ENCODE results near the gene THEM4. TPM values are rescaled to one million over a fixed set of nuclear protein-coding genes. Genes with fewer than 3 reads are reported as not detected.
"Not testable (repeated sequence)": the region's sequence is repeated elsewhere in the genome, so short reads cannot be mapped to it uniquely, and the experiment has no call there.

Gene THEM4
- total RNA-seq, 8 experiments from 2014 or later = 15.6 to 25.8 (median 21.8) TPM

GRCh38 chr1:151858886-151859665, 50.2 kb downstream of the THEM4 start:
- no peak overlapping the region for H3K4me3 ChIP-seq
- H3K4me1 ChIP-seq (replicated peaks in 1 of 2) = no peaks in the 10 kb centered on the region
- H3K27ac ChIP-seq = no peak overlapping the region
- ATAC-seq (replicated peaks in 6 of 8) = no peak
- in situ Hi-C loops (cut with MboI; ENCODE audit: low pct_unique_long_range_greater_than_20kb in 2 of 9, low sequenced_read_pairs in 9 of 9, unreplicated experiment in 9 of 9) = no loop called here
- WGBS, 10 experiments = 65 to 94% (median 80%) methylated on average over 1 to 5 of the region's 6 CpGs; no CpG with 5 or more reads in 2 of the 10 experiments

GRCh38 chr1:151858030-151858746, 51.1 kb downstream of the THEM4 start:
- ATAC-seq (replicated peaks in 6 of 8) = peak in 3 of 8 experiments; percentile 35 to 64 (median 45)

GRCh38 chr1:151855933-151856332, 53.4 kb downstream of the THEM4 start:
- Histone ChIP-seq H3K27ac (no peak overlapping the region), H3K4me1 (replicated peaks in 1 of 2) (no peaks in the 10 kb centered on the region), H3K4me3 (no peak overlapping the region)
- WGBS, 10 experiments = 8 to 62% (median 54%) methylated on average over 1 to 4 of the region's 4 CpGs
- in situ Hi-C loops (cut with MboI; ENCODE audit: low pct_unique_long_range_greater_than_20kb in 2 of 9, low sequenced_read_pairs in 9 of 9, unreplicated experiment in 9 of 9) = no loop called here
- ATAC-seq (replicated peaks in 6 of 8) = no peak

More at GRCh38 chr1:151858030-151858746, 51.1 kb downstream of the THEM4 start:
- H3K4me3 ChIP-seq = no peak overlapping the region
- no peaks in the 10 kb centered on the region for H3K4me1 ChIP-seq (replicated peaks in 1 of 2)
- in situ Hi-C loops (cut with MboI; ENCODE audit: low pct_unique_long_range_greater_than_20kb in 2 of 9, low sequenced_read_pairs in 9 of 9, unreplicated experiment in 9 of 9) = no loop called here
- WGBS, 10 experiments = 41 to 100% (median 57%) methylated on average over 1 to 3 of the region's 3 CpGs; no CpG with 5 or more reads in 3 of the 10 experiments
- H3K27ac ChIP-seq = no peak overlapping the region

- H3K4me3 ChIP-seq; H3K27ac ChIP-seq; H3K4me1 ChIP-seq (replicated peaks in 1 of 2); in situ Hi-C loops (cut with MboI; ENCODE audit: low pct_unique_long_range_greater_than_20kb in 2 of 9, low sequenced_read_pairs in 9 of 9, unreplicated experiment in 9 of 9); ATAC-seq (replicated peaks in 6 of 8): not testable (repeated sequence)
- WGBS, 10 experiments = 0 to 94% (median 86%) methylated on average over 2 to 8 of the region's 8 CpGs
Measured at GRCh38 chr1:151855516-151855915, 53.8 kb downstream of the THEM4 start.

- no peak for ATAC-seq (replicated peaks in 6 of 8)
- in situ Hi-C loops (cut with MboI; ENCODE audit: low pct_unique_long_range_greater_than_20kb in 2 of 9, low sequenced_read_pairs in 9 of 9, unreplicated experiment in 9 of 9) = no loop called here
Measured at GRCh38 chr1:151854658-151855057, 54.7 kb downstream of the THEM4 start.

GRCh38 chr1:151853411-151853943, 55.8 kb downstream of the THEM4 start, which contains the start of gene THEM5:
THEM5 (minus strand) TSS chr1:151853712; CDS start chr1:151853565, 147 bp downstream.
- in situ Hi-C loops (cut with MboI; ENCODE audit: low pct_unique_long_range_greater_than_20kb in 2 of 9, low sequenced_read_pairs in 9 of 9, unreplicated experiment in 9 of 9) = no loop called here
- peak in 3 of 8 experiments; percentile 55 to 92 (median 82) for ATAC-seq (replicated peaks in 6 of 8)
- 0 to 90% (median 60%) methylated on average over 1 to 3 of the region's 5 CpGs; no CpG with 5 or more reads in 3 of the 10 experiments for WGBS, 10 experiments

More at GRCh38 chr1:151854658-151855057, 54.7 kb downstream of the THEM4 start:
- H3K27ac ChIP-seq = no peak overlapping the region
- H3K4me3 ChIP-seq = no peak overlapping the region
- no peaks in the 10 kb centered on the region for H3K4me1 ChIP-seq (replicated peaks in 1 of 2)
- WGBS, 10 experiments = 17 to 100% (median 91%) methylated on average over 1 to 7 of the region's 7 CpGs; no CpG with 5 or more reads in 4 of the 10 experiments

GRCh38 chr1:151852733-151853132, 56.6 kb downstream of the THEM4 start:
- H3K4me3 ChIP-seq = no peak overlapping the region
- in situ Hi-C loops (cut with MboI; ENCODE audit: low pct_unique_long_range_greater_than_20kb in 2 of 9, low sequenced_read_pairs in 9 of 9, unreplicated experiment in 9 of 9) = no loop called here
- no peak overlapping the region for H3K27ac ChIP-seq
- no peak for ATAC-seq (replicated peaks in 6 of 8)
- no peaks in the 10 kb centered on the region for H3K4me1 ChIP-seq (replicated peaks in 1 of 2)
- 50 to 94% (median 79%) methylated on average over 1 to 4 of the region's 4 CpGs; no CpG with 5 or more reads in 7 of the 10 experiments for WGBS, 10 experiments

More at GRCh38 chr1:151853411-151853943, 55.8 kb downstream of the THEM4 start, which contains the start of gene THEM5:
- H3K4me1 ChIP-seq (replicated peaks in 1 of 2) = no peaks in the 10 kb centered on the region
- no peak within 1 kb of the TSS for H3K4me3 ChIP-seq
- no peak within 1 kb of the TSS for H3K27ac ChIP-seq

- H3K4me3 ChIP-seq = no peak overlapping the region
- no peaks in the 10 kb centered on the region for H3K4me1 ChIP-seq (replicated peaks in 1 of 2)
- in situ Hi-C loops (cut with MboI; ENCODE audit: low pct_unique_long_range_greater_than_20kb in 2 of 9, low sequenced_read_pairs in 9 of 9, unreplicated experiment in 9 of 9) = no loop called here
- H3K27ac ChIP-seq = no peak overlapping the region
- ATAC-seq (replicated peaks in 6 of 8) = peak in 2 of 8 experiments; percentile 13 to 24
- 0 to 50% (median 18%) methylated on average over 1 to 3 of the region's 8 CpGs; no CpG with 5 or more reads in 4 of the 10 experiments for WGBS, 10 experiments
Measured at GRCh38 chr1:151851886-151852285, 57.4 kb downstream of the THEM4 start.

GRCh38 chr1:151849871-151850270, 59.4 kb downstream of the THEM4 start:
- no peak for ATAC-seq (replicated peaks in 6 of 8)
- H3K4me3 ChIP-seq = no peak overlapping the region
- no peaks in the 10 kb centered on the region for H3K4me1 ChIP-seq (replicated peaks in 1 of 2)
- H3K27ac ChIP-seq = no peak overlapping the region
- in situ Hi-C loops (cut with MboI; ENCODE audit: low pct_unique_long_range_greater_than_20kb in 2 of 9, low sequenced_read_pairs in 9 of 9, unreplicated experiment in 9 of 9) = no loop called here

GRCh38 chr1:151849126-151849525, 60.2 kb downstream of the THEM4 start:
- no peaks in the 10 kb centered on the region for H3K4me1 ChIP-seq (replicated peaks in 1 of 2)
- WGBS, 10 experiments = 8 to 100% (median 77%) methylated on average over 1 to 3 of the region's 3 CpGs; no CpG with 5 or more reads in 1 of the 10 experiments
- no peak overlapping the region for H3K4me3 ChIP-seq
- ATAC-seq (replicated peaks in 6 of 8) = no peak
- in situ Hi-C loops (cut with MboI; ENCODE audit: low pct_unique_long_range_greater_than_20kb in 2 of 9, low sequenced_read_pairs in 9 of 9, unreplicated experiment in 9 of 9) = no loop called here
- H3K27ac ChIP-seq = no peak overlapping the region

- ATAC-seq (replicated peaks in 6 of 8) = peak in 1 of 8 experiments; percentile 20
- 0 to 69% (median 52%) methylated on average over 3 to 10 of the region's 11 CpGs; no CpG with 5 or more reads in 3 of the 10 experiments for WGBS, 10 experiments
- Histone ChIP-seq H3K4me1 (replicated peaks in 1 of 2) (no peaks in the 10 kb centered on the region), H3K4me3 (no peak overlapping the region), H3K27ac (no peak overlapping the region)
- in situ Hi-C loops (cut with MboI; ENCODE audit: low pct_unique_long_range_greater_than_20kb in 2 of 9, low sequenced_read_pairs in 9 of 9, unreplicated experiment in 9 of 9) = no loop called here
Measured at GRCh38 chr1:151847867-151848596, 61.3 kb downstream of the THEM4 start.

- Histone ChIP-seq H3K4me3 (no peak overlapping the region), H3K27ac (no peak overlapping the region), H3K4me1 (replicated peaks in 1 of 2) (no peaks in the 10 kb centered on the region)
- 59 to 88% (median 67%) methylated on average over 1 to 7 of the region's 8 CpGs; no CpG with 5 or more reads in 3 of the 10 experiments for WGBS, 10 experiments
- no peak for ATAC-seq (replicated peaks in 6 of 8)
- in situ Hi-C loops (cut with MboI; ENCODE audit: low pct_unique_long_range_greater_than_20kb in 2 of 9, low sequenced_read_pairs in 9 of 9, unreplicated experiment in 9 of 9) = no loop called here
Measured at GRCh38 chr1:151846686-151847237, 62.5 kb downstream of the THEM4 start.

Measured in motor neuron (in vitro differentiated cells).